Measurements from ENCODE around the gene AMPH.

- TF ChIP-seq CTCF (IDR thresholded peaks at IDR 0.05) (no peak), POLR2AphosphoS5 (IDR thresholded peaks at IDR 0.05) (no peak), POLR2A (IDR thresholded peaks at IDR 0.05) (no peak), EP300 (IDR thresholded peaks at IDR 0.05; ENCODE audit: low read depth) (no peak)
Measured at GRCh38 chr7:38512704-38513103, 118.5 kb downstream of the AMPH start.

Measured in transverse colon (tissue), 4 donors.